HUES48 (cell line): ENCODE measurements around the gene EPHA7.

ENCODE experiments used
- H3K27ac ChIP-seq: one replicate; pipeline ENCODE4 v1.7.0; 2013; ENCODE audit warnings: low read depth, low read length, inconsistent platforms
- H3K27me3 ChIP-seq: 2 replicates; pipeline ENCODE4 v1.6.1; 2013; ENCODE audit warnings: mild to moderate bottlenecking, low read length; ENCODE audit not compliant: control insufficient read depth, insufficient read depth
- H3K36me3 ChIP-seq: 2 replicates; pipeline ENCODE4 v1.6.1; 2013; ENCODE audit warnings: low read length; ENCODE audit not compliant: control insufficient read depth, insufficient read depth
- H3K4me1 ChIP-seq: 2 replicates; pipeline ENCODE4 v1.6.1; 2013; ENCODE audit warnings: mild to moderate bottlenecking, low read length; ENCODE audit not compliant: control insufficient read depth, insufficient read depth
- H3K4me3 ChIP-seq: 2 replicates; pipeline ENCODE4 v1.5.1; 2013; ENCODE audit warnings: mild to moderate bottlenecking, low read depth, low read length
- H3K9ac ChIP-seq: 2 replicates; pipeline ENCODE4 v1.6.1; 2013; ENCODE audit warnings: mild to moderate bottlenecking, low read depth, low read length, moderate library complexity
- H3K9me3 ChIP-seq: 2 replicates; pipeline ENCODE4 v1.6.1; 2013; ENCODE audit warnings: low read length; ENCODE audit not compliant: control insufficient read depth, insufficient read depth

The EPHA7 gene

DNA sequence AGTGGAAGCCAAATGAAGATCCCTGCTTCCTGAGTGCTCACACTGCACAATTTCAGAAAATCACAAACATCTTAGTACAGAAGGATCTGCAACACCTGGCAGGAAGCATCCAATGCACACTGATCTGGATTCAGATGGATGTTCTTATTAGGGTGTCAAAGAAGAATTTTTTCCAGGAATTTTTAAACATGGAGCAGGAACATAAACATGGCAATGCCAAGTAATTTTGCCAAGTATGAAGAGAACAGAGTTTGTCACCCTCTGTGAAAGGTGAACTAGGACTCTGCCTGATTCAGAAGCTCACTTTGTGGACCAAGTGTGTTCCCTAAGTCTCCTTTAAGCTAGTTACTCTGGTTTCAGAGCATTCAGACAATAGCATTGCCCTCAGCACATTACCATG lies 208.5 kb downstream of the EPHA7 start:
- no peaks in the 10 kb centered on the region for H3K9me3 ChIP-seq
- H3K4me3 ChIP-seq = no peak overlapping the region
- no peaks in the 10 kb centered on the region for H3K36me3 ChIP-seq
- no peak overlapping the region for H3K27ac ChIP-seq
- H3K27me3 ChIP-seq = no peaks in the 10 kb centered on the region
- H3K4me1 ChIP-seq = 0 out of 2 replicates have a peak, but pooled peaks cover 3% of the 10 kb centered on the region
- no peak overlapping the region for H3K9ac ChIP-seq

DNA sequence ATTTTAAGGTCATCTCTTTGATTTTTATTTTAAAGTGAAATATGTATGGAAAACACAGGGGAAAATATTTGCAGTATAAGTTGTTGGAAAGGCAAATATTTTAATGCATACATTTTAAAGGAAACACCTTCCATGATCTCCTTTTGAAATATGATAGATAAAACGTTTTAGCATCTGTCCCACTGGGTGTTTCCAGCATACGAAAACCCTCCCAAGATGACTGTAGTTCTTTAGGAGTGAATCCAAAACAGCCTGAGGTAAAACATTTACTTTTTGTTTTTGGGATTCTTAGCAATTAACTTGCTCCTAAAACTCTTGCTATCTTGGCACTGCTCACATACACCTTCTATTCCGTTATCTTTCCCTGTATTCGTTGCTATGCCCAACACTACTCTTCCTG lies 210.0 kb downstream of the EPHA7 start:
- Histone ChIP-seq H3K4me3 (no peak overlapping the region), H3K9ac (no peak overlapping the region), H3K27ac (no peak overlapping the region), H3K4me1 (0 out of 2 replicates have a peak, but pooled peaks cover 3% of the 10 kb centered on the region), H3K27me3 (no peaks in the 10 kb centered on the region), H3K9me3 (no peaks in the 10 kb centered on the region), H3K36me3 (no peaks in the 10 kb centered on the region)

GRCh38 chr6:93196406-93196970 lies 222.9 kb downstream of the EPHA7 start:
- no peaks in the 10 kb centered on the region for H3K36me3 ChIP-seq
- H3K4me3 ChIP-seq = no peak overlapping the region
- peaks cover 10% of the 10 kb centered on the region; the same call in 1 of the 2 replicates for H3K9me3 ChIP-seq
- no peak overlapping the region for H3K9ac ChIP-seq
- no peaks in the 10 kb centered on the region for H3K4me1 ChIP-seq
- no peak overlapping the region for H3K27ac ChIP-seq
- no peaks in the 10 kb centered on the region for H3K27me3 ChIP-seq

GRCh38 chr6:93194480-93194879 lies 224.9 kb downstream of the EPHA7 start:
- no peaks in the 10 kb centered on the region for H3K27me3 ChIP-seq
- peaks cover 10% of the 10 kb centered on the region; the same call in 1 of the 2 replicates for H3K9me3 ChIP-seq
- no peak overlapping the region for H3K9ac ChIP-seq
- no peak overlapping the region for H3K27ac ChIP-seq
- H3K4me1 ChIP-seq = no peaks in the 10 kb centered on the region
- H3K4me3 ChIP-seq = no peak overlapping the region
- H3K36me3 ChIP-seq = no peaks in the 10 kb centered on the region

GRCh38 chr6:93193868-93194267 lies 225.5 kb downstream of the EPHA7 start:
- no peak overlapping the region for H3K4me3 ChIP-seq
- no peak overlapping the region for H3K9ac ChIP-seq
- no peak overlapping the region for H3K27ac ChIP-seq
- no peaks in the 10 kb centered on the region for H3K4me1 ChIP-seq
- peaks cover 10% of the 10 kb centered on the region; the same call in 1 of the 2 replicates for H3K9me3 ChIP-seq
- H3K27me3 ChIP-seq = no peaks in the 10 kb centered on the region
- no peaks in the 10 kb centered on the region for H3K36me3 ChIP-seq
